Activated CD4-positive, CD25-positive, alpha-beta regulatory T cell treated with anti-CD3 and anti-CD28 coated beads, Interleukin-2, amount 50 U/mL, for 16 hours (primary cell): ENCODE measurements around the gene CDH15.

ENCODE experiments used
- DNase-seq: peaks from one replicate; pipeline ENCODE4 v3.0.0-alpha.2; 2020; ENCODE audit warnings: low read depth, low spot score

The CDH15 gene

GRCh38 chr16:89140981-89141883 lies 30.3 kb upstream of the CDH15 start:
- DNase-seq, result no peak

DNA sequence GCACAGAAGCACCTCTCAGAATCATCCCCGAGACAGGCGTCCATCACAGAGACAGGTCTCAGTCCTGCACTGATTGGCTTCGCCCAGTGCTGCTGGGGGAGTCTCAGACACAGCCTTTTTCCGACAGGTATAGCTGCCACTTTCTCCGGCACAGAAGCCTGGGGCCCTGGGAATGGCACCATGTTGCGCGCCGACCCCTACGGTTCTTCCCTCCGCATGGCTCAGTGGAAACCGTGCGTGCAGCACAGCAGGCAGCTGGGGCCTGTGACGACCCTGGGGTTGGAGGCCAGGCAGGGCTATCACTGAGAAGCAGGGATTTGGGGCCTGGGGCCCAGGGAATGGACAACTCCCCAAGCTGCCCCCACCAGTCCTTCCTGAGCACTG lies 29.7 kb upstream of the CDH15 start:
- no peak for DNase-seq

GRCh38 chr16:89142474-89143195 lies 28.9 kb upstream of the CDH15 start:
- DNase-seq, result no peak

GRCh38 chr16:89143201-89143741 lies 28.3 kb upstream of the CDH15 start:
- DNase-seq, result no peak

DNA sequence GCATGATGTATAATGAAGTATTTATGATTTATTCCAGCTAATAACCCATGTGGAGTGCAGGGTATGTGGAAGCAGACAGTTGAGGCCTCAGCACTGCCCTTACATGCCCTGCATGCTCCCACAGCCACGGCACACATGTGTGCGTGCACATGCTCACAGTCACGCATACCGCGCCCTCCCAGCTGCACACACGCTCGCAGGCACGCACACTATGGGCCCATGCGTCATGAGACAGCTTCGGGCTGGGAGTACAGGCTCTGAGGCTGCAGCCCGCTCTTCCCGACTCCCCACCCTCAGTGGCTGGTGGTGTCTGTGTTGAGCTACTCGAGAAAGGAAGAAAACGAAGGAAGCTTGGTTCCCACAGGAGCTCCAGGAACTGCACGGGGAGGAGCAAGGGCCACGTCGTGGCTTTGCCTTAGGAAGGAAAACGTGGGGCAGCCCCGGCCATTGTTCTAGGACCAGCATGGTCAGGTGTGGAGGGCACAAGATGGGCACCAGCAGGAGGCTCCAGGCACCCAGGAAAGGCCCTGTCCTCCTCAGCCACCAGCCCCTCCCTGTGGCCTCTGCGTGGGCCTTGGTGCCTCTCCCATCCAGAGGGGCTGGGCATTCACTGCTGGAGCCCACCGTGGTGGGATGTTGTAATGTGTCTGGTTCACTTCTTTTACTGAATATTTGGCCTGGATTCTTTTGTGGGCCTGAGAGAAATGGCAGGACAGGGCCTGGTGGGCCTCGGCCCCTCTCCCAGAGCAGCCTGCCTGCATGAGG lies 27.5 kb upstream of the CDH15 start:
- no peak for DNase-seq

DNA sequence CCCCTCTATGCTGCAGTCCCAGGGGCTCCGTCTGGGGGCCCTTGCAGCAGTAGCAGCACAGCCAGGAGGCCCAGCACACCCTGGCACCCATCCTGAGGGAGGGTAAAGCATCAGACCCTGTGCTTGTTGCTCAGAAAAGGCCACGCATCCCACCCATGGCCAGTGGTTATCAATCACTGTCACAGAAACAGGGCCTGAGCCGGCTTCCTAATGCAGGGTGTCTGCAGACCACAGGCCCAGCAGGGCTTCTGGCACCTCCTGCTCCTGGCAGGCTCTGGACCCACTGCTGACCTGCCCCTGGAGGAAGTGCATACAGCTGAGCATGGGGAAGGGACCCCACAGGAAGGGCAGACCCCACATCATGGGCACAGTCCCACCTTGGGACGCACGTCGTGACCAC lies 26.9 kb upstream of the CDH15 start:
- no peak for DNase-seq

DNA sequence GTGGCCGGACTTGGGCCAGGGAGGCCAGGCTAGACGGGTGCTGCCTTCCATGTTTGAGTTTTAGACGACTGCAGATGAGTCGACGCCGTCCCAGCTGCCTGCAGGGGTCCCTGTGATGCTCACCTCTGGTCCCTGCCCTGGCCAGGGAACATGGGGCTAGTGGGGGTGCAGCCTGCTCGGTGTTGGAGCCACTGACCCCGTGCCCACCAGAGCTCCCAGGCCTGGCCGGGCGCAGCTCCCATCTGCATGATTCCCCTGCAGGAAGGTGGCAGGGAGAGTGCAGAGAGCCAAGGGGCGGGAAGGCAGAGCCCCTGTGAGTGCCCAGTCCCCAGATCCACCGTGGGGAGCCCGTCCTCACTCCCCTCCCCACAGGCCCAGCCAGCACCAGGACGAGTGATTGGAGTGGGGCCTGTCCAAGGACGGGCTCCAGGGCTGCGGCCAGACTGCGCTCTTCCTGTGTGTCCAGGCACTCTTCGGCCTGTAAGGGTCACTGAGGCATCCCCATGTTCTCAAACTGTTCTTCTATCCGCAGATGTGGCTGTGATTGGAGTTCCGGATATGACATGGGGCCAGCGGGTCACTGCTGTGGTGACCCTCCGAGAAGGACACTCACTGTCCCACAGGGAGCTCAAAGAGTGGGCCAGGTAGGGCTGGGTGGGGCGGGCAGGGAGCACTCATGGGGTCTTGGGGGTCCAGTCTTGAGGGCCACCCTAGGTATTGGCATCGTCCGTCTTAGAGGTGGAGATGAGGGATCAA lies 26.0 kb upstream of the CDH15 start:
- no peak for DNase-seq

- no peak for DNase-seq
Observed at GRCh38 chr16:89146211-89147005, 25.1 kb upstream of the CDH15 start.

DNA sequence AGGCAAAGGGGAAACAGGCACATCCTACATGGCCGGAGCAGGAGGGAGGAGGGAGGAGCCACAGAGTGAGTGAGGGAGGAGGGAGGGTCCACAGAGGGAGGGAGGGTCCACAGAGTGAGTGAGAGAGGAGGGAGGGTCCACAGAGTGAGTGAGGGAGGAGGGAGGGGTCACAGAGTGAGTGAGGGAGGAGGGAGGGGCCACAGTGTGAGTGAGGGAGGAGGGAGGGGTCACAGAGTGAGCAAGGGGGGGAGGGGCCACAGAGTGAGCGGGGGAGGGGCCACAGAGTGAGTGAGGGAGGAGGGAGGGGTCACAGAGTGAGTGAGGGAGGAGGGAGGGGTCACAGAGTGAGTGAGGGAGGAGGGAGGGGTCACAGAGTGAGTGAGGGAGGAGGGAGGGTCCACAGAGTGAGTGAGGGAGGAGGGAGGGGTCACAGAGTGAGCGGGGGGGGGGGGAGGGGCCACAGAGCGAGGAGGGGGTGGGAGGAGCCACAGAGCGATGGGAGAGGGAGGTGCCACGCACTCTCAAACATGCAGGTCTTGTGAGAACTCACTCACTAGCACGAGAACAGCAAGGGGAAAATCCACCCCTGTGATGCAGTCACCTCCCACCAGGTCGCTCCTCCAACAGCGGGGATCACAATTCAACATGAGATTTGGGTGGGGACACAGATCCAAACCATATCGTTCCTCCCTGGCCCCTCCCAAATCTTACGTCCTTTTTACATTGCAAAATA lies 24.3 kb upstream of the CDH15 start:
- DNase-seq, result no peak

GRCh38 chr16:89149386-89149785 lies 22.2 kb upstream of the CDH15 start:
- DNase-seq, result no peak

DNA sequence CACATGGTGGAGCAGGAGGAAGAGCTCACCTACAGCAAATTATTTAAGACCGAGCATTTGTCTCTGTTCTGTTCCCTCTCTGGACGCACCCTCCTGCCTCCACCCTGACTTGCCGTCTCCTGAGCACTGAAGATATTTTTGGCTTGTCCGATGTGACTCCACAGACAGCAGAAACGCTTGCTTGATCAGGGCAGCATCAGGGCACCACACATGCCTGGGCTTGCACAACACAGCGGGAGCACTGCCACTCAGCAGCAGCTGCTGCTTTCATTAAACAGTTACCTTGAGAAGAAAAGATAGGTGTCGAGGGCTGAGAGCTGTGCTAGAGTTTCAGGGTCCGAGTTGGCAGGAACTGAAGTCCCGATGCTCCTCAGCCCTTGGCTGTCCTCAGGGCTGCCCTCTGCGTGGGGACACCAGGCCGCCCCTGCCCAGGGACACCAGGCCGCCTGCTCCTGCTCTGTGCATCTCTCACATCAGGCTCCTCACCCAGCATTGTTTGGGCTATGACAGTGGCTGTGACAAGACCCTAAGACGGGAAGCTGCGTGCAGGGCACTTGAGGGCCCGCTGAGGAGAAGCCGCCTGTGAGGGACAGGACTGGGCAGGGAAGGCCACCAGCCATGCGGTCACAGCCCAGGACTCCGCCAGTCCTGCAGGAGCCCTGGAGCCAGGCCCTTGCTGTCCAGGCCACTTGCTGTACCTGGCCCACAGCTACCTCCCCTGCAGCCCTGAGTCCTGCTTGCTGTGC lies 21.3 kb upstream of the CDH15 start:
- DNase-seq, result no peak

GRCh38 chr16:89150981-89151380 lies 20.6 kb upstream of the CDH15 start:
- DNase-seq, result no peak

DNA sequence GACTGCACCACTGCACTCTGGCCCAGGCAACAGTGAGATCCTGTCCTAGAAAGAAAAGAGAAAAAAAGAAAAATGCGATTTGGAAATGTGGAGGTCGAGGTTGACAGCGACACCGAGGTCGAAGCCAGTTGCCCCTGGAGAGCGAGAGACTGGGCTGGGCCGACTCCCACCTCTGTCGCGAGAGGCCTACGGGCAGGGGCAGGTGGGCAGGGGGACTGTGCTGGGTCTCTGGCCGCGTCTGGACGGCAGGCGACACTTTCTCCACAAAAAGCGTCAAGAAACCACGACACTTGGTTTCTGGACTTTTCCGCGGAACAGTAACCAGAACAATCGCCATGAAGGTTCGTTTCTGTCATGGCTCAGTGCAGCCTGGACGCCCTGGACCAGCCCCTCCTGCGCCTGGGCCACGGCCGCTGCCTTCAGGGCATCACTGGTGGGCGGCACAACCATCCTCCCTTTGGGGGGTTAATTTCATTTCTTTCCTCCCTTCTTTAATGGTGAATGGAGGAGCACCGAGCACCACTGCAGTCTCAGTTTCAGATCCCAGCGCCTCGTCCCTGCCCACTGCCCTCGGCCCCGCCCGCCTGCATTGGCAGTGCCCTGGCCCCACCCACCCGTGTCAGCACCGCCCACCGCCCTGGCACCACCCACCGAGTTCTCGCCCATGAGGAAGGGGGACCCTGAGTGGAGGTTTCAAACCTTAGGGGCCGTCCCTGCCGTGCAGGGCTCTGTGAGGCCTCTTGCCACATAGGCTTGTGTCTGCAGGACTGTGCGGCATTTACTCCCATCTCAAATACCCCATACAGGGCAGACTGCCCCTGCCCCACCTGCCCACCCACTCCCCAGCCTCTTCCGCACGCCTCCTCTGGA lies 18.5 kb upstream of the CDH15 start:
- no peak for DNase-seq

- no peak for DNase-seq
Observed at GRCh38 chr16:89153848-89154271, 17.7 kb upstream of the CDH15 start.

- DNase-seq, result no peak
Observed at GRCh38 chr16:89154390-89155183, 17.0 kb upstream of the CDH15 start.

DNA sequence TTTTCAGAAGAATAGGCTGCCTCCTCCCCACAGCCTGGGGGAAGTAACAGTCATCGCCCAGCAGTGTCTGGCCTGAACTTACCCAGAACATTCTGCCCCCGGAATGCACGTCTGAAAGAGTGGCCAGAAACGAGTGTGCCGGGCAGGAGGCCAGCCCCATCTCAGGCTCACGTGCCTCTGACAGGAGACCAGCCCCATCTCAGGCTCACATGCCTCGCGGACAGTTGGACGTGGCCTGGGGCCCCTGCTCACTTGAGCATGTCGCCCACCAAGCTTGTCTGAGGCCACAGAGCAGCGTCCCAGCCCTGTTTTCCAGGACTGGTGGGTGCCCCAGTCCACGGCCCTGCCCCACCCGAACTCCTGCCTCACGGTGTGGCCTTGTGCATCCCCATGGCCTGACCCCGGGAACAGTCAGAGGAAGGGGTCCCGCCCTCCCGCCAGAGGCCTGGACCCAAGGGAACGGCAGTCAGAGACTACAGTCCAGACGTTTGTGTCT lies 16.3 kb upstream of the CDH15 start:
- no peak for DNase-seq
